ENCODE measurements around the gene DDX41.

- TF ChIP-seq EP300 (IDR thresholded peaks at IDR 0.05; ENCODE audit: borderline replicate concordance in 1 of 2, control insufficient read depth in 1 of 2, low read depth in 2 of 2, low read length in 2 of 2): no peak
- TF ChIP-seq HDGF (IDR thresholded peaks at IDR 0.05): no peak
- TF ChIP-seq, protein P1, sequence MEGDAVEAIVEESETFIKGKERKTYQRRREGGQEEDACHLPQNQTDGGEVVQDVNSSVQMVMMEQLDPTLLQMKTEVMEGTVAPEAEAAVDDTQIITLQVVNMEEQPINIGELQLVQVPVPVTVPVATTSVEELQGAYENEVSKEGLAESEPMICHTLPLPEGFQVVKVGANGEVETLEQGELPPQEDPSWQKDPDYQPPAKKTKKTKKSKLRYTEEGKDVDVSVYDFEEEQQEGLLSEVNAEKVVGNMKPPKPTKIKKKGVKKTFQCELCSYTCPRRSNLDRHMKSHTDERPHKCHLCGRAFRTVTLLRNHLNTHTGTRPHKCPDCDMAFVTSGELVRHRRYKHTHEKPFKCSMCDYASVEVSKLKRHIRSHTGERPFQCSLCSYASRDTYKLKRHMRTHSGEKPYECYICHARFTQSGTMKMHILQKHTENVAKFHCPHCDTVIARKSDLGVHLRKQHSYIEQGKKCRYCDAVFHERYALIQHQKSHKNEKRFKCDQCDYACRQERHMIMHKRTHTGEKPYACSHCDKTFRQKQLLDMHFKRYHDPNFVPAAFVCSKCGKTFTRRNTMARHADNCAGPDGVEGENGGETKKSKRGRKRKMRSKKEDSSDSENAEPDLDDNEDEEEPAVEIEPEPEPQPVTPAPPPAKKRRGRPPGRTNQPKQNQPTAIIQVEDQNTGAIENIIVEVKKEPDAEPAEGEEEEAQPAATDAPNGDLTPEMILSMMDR (IDR thresholded peaks at IDR 0.05 in 2 of 3, conservative IDR thresholded peaks at IDR 0.05 in 1 of 3; ENCODE audit: control insufficient read depth in 2 of 3, extremely low read depth in 1 of 3, insufficient read depth in 1 of 3, low read depth in 3 of 3, low read length in 3 of 3): no peak
- TF ChIP-seq ZNF207 (IDR thresholded peaks at IDR 0.05; ENCODE audit: borderline replicate concordance): no peak
- TF ChIP-seq, protein P2, sequence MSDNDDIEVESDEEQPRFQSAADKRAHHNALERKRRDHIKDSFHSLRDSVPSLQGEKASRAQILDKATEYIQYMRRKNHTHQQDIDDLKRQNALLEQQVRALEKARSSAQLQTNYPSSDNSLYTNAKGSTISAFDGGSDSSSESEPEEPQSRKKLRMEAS (IDR thresholded peaks at IDR 0.05; ENCODE audit: low read depth, low read length): no peak
- TF ChIP-seq ZNF622 (IDR thresholded peaks at IDR 0.05): no peak
- TF ChIP-seq ZNF274 (IDR thresholded peaks at IDR 0.05; ENCODE audit: insufficient read depth, insufficient read length): no peak
- TF ChIP-seq EGR1 (IDR thresholded peaks at IDR 0.05; ENCODE audit: borderline replicate concordance in 1 of 2, low read depth in 2 of 2, low read length in 2 of 2): no peak
- TF ChIP-seq POLR2A (IDR thresholded peaks at IDR 0.05; ENCODE audit: low read depth, low read length): no peak
- TF ChIP-seq, protein P3, sequence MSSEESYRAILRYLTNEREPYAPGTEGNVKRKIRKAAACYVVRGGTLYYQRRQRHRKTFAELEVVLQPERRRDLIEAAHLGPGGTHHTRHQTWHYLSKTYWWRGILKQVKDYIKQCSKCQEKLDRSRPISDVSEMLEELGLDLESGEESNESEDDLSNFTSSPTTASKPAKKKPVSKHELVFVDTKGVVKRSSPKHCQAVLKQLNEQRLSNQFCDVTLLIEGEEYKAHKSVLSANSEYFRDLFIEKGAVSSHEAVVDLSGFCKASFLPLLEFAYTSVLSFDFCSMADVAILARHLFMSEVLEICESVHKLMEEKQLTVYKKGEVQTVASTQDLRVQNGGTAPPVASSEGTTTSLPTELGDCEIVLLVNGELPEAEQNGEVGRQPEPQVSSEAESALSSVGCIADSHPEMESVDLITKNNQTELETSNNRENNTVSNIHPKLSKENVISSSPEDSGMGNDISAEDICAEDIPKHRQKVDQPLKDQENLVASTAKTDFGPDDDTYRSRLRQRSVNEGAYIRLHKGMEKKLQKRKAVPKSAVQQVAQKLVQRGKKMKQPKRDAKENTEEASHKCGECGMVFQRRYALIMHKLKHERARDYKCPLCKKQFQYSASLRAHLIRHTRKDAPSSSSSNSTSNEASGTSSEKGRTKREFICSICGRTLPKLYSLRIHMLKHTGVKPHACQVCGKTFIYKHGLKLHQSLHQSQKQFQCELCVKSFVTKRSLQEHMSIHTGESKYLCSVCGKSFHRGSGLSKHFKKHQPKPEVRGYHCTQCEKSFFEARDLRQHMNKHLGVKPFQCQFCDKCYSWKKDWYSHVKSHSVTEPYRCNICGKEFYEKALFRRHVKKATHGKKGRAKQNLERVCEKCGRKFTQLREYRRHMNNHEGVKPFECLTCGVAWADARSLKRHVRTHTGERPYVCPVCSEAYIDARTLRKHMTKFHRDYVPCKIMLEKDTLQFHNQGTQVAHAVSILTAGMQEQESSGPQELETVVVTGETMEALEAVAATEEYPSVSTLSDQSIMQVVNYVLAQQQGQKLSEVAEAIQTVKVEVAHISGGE (CRISPR knock-in tag; IDR thresholded peaks at IDR 0.05): no peak
- TF ChIP-seq IKZF2 (IDR thresholded peaks at IDR 0.05): no peak
- TF ChIP-seq EZH2 (IDR thresholded peaks at IDR 0.05; ENCODE audit: borderline replicate concordance, control insufficient read depth, low read depth, low read length): no peak
These were observed 29.5 kb upstream of the DDX41 start for GRCh38 chr5:177546258-177546741.

Data from GM12878 (cell line).